Fibroblast of skin of scalp (primary cell): ENCODE measurements around the gene IRAK3.
"Not testable (repeated sequence)": the region's sequence is repeated elsewhere in the genome, so short reads cannot be mapped to it uniquely, and the experiment has no call there.

Experiments used
- DNase-seq: peaks from one replicate; pipeline ENCODE4 v3.0.0-alpha.2; 2013

The IRAK3 gene

GRCh38 chr12:66268562-66268961 is 79.5 kb downstream of the IRAK3 start:
- DNase-seq, result no peak

GRCh38 chr12:66269142-66269541 is 80.1 kb downstream of the IRAK3 start:
- DNase-seq, result no peak

- DNase-seq, result peak; percentile 61
Observed at GRCh38 chr12:66269757-66270383, 80.9 kb downstream of the IRAK3 start.

- no peak for DNase-seq
Observed at GRCh38 chr12:66270613-66271012, 81.6 kb downstream of the IRAK3 start.

- DNase-seq, result no peak
Observed at GRCh38 chr12:66272650-66273049, 83.6 kb downstream of the IRAK3 start.

- DNase-seq, result no peak
Observed at GRCh38 chr12:66273147-66273546, 84.1 kb downstream of the IRAK3 start.

GRCh38 chr12:66275040-66275439 is 86.0 kb downstream of the IRAK3 start:
- no peak for DNase-seq

GRCh38 chr12:66279123-66279712 is 90.2 kb downstream of the IRAK3 start:
- DNase-seq, result peak; percentile 28

- DNase-seq, result no peak
Observed at GRCh38 chr12:66280561-66280960, 91.5 kb downstream of the IRAK3 start.

GRCh38 chr12:66282244-66282643 is 93.2 kb downstream of the IRAK3 start:
- DNase-seq, result no peak

GRCh38 chr12:66287275-66287674 is 98.3 kb downstream of the IRAK3 start:
- DNase-seq, result no peak

- no peak for DNase-seq
Observed at GRCh38 chr12:66288121-66288520, 99.1 kb downstream of the IRAK3 start.

- no peak for DNase-seq
Observed at GRCh38 chr12:66289485-66289884, 100.5 kb downstream of the IRAK3 start.

- DNase-seq, result no peak
Observed at GRCh38 chr12:66290716-66291200, 101.7 kb downstream of the IRAK3 start.

- no peak for DNase-seq
Observed at GRCh38 chr12:66296176-66296683, 107.2 kb downstream of the IRAK3 start.

GRCh38 chr12:66297080-66297479 is 108.1 kb downstream of the IRAK3 start:
- no peak for DNase-seq

GRCh38 chr12:66297923-66298322 is 108.9 kb downstream of the IRAK3 start:
- no peak for DNase-seq

- peak; percentile 96 for DNase-seq
Observed at GRCh38 chr12:66301944-66302826, 113.2 kb downstream of the IRAK3 start, which contains the start of gene HELB. Gene HELB, plus strand, starts transcription at chr12:66302493. Its CDS starts 111 bp downstream, at chr12:66302604.

- no peak for DNase-seq
Observed at GRCh38 chr12:66302827-66303169, 113.8 kb downstream of the IRAK3 start.

- not testable (repeated sequence) for DNase-seq
Observed at GRCh38 chr12:66303316-66303804, 114.3 kb downstream of the IRAK3 start.
